HUES6 (cell line): ENCODE data around the gene VPS37C.

Experiments used
- H3K27ac ChIP-seq: 2 replicates; pipeline ENCODE4 v1.7.0; 2013; ENCODE audit warnings: low read depth, mild to moderate bottlenecking, low read length, inconsistent platforms
- H3K27me3 ChIP-seq: 2 replicates; pipeline ENCODE4 v1.6.1; 2013; ENCODE audit warnings: low read length; ENCODE audit not compliant: control insufficient read depth, insufficient read depth
- H3K36me3 ChIP-seq: 2 replicates; pipeline ENCODE4 v1.6.1; 2013; ENCODE audit warnings: low read length; ENCODE audit not compliant: control insufficient read depth, insufficient read depth
- H3K4me1 ChIP-seq: 2 replicates; pipeline ENCODE4 v1.6.1; 2013; ENCODE audit warnings: low read length; ENCODE audit not compliant: control insufficient read depth, insufficient read depth
- H3K4me3 ChIP-seq: 2 replicates; pipeline ENCODE4 v1.5.1; 2013; ENCODE audit warnings: low read depth, low read length
- H3K9ac ChIP-seq: one replicate; pipeline ENCODE4 v1.6.1; 2013; ENCODE audit warnings: mild to moderate bottlenecking, low read length
- H3K9me3 ChIP-seq: 2 replicates; pipeline ENCODE4 v1.6.1; 2013; ENCODE audit warnings: low read depth, low read length; ENCODE audit not compliant: control insufficient read depth, insufficient read depth

The VPS37C gene

DNA sequence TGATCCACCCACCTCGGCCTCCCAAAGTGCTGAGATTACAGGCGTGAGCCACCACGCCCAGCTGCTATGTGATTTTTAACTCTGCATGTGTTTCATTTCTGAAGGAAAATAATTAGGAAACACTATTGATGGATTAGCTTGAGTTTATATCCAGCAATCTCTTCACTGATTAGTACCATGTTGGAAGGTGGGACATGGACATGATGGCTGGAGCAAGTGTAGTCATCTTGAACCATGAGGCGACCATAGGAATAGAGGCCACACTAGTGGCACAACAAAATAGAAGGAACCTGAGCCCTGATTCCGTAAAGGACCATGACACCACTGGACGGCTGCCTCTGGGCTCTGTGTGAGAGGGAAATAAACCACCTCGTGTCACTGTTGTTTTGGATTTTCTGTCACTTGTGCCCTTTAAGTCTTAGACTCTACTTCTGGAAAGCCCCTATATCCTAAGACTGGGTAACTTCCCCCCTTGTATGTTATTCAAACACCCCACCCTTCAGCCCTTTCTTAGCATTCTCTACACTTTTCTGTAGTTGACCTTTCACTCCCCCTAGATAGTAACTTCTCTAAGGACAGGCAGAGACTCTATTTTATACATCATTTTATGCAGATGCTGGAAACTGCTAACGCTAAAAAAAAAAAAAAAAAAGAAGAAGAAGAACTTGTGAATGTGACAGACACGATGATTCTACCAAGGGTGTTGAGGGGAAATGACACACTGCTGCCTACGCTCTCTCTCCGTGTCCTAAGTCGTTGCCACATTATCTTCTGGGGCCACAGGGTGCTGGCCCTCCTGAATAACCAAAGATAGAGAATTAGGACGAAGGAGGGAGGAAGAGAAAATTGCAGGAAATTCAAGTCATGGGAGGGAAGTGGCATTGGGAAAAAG is 2.7 kb upstream of the VPS37C start:
- H3K9ac ChIP-seq: no peak overlapping the region
- no peak overlapping the region for H3K4me3 ChIP-seq
- H3K9me3 ChIP-seq: peaks cover 5% of the 10 kb centered on the region
- H3K27ac ChIP-seq: no peak overlapping the region
- H3K4me1 ChIP-seq: peaks cover 21% of the 10 kb centered on the region
- H3K36me3 ChIP-seq: no peaks in the 10 kb centered on the region
- no peaks in the 10 kb centered on the region for H3K27me3 ChIP-seq

- Histone ChIP-seq H3K9ac (no peak overlapping the region), H3K27me3 (no peaks in the 10 kb centered on the region), H3K4me1 (peaks cover 23% of the 10 kb centered on the region), H3K27ac (no peak overlapping the region), H3K9me3 (peaks cover 5% of the 10 kb centered on the region), H3K36me3 (no peaks in the 10 kb centered on the region), H3K4me3 (no peak overlapping the region)
Observed at GRCh38 chr11:61163021-61163420, 1.8 kb upstream of the VPS37C start.

GRCh38 chr11:61162092-61162941 is 1.1 kb upstream of the VPS37C start:
- Histone ChIP-seq H3K36me3 (peaks cover 5% of the 10 kb centered on the region; the same call in 1 of the 2 replicates), H3K27me3 (no peaks in the 10 kb centered on the region), H3K4me1 (peaks cover 23% of the 10 kb centered on the region), H3K27ac (no peak overlapping the region), H3K9ac (peak overlapping the region; percentile 85), H3K4me3 (peak overlapping the region; percentile 66), H3K9me3 (peaks cover 3% of the 10 kb centered on the region)

DNA sequence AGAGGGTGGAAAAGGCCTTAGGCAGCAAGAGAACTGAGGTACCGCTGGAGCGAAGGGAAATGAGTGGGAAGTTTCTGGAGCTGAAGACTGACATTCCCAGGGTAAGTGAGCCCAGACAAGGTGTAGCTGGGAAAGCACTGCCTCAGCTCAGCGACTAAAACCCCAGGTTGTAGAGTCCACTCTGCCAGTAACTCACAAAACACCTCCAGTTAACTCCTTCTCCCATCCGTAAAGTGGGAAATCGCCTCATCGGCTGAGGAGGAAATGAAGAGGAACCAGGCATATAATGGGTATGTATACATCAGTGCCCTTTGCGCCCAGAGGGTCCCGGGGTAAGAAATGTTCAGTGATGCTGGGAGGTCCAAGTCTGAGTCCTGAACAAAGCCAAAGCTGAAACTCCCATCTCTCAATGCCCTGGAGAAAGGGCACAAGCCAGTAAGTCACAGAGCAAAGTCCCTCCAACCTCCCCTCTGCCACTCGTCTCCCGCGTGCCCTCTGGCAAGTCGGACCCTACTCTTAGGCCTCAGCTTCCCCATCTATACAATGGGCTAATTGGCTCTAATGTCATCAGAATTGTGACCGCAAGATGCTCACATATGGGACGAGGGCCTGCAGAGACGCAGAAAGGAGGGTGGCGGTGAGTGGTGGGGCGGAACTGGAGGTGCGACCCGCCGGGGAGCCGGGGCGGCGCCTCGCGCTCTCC is 588 bp downstream of the VPS37C start:
- H3K27ac ChIP-seq: no peak overlapping the region; the same call in 1 of the 2 replicates
- H3K4me1 ChIP-seq: peaks cover 23% of the 10 kb centered on the region
- no peaks in the 10 kb centered on the region for H3K27me3 ChIP-seq
- peak overlapping the region; percentile 49 for H3K9ac ChIP-seq
- H3K36me3 ChIP-seq: peaks cover 9% of the 10 kb centered on the region; the same call in 1 of the 2 replicates
- no peaks in the 10 kb centered on the region; the same call in 1 of the 2 replicates for H3K9me3 ChIP-seq
- peak overlapping the region; percentile 66 for H3K4me3 ChIP-seq

- Histone ChIP-seq H3K4me3 (no peak overlapping the region), H3K9me3 (peaks cover 7% of the 10 kb centered on the region; the same call in 1 of the 2 replicates), H3K27me3 (no peaks in the 10 kb centered on the region), H3K9ac (no peak overlapping the region), H3K27ac (0 out of 2 replicates have a peak overlapping the region, but pooled peaks have one; percentile 19), H3K36me3 (peaks cover 9% of the 10 kb centered on the region; the same call in 1 of the 2 replicates), H3K4me1 (peaks cover 23% of the 10 kb centered on the region)
Observed at GRCh38 chr11:61158691-61159381, 2.4 kb downstream of the VPS37C start.

GRCh38 chr11:61157743-61158142 is 3.5 kb downstream of the VPS37C start:
- H3K4me1 ChIP-seq: peaks cover 33% of the 10 kb centered on the region
- no peaks in the 10 kb centered on the region for H3K27me3 ChIP-seq
- peaks cover 7% of the 10 kb centered on the region; the same call in 1 of the 2 replicates for H3K9me3 ChIP-seq
- H3K4me3 ChIP-seq: no peak overlapping the region
- peaks cover 9% of the 10 kb centered on the region; the same call in 1 of the 2 replicates for H3K36me3 ChIP-seq
- H3K27ac ChIP-seq: no peak overlapping the region
- H3K9ac ChIP-seq: no peak overlapping the region

DNA sequence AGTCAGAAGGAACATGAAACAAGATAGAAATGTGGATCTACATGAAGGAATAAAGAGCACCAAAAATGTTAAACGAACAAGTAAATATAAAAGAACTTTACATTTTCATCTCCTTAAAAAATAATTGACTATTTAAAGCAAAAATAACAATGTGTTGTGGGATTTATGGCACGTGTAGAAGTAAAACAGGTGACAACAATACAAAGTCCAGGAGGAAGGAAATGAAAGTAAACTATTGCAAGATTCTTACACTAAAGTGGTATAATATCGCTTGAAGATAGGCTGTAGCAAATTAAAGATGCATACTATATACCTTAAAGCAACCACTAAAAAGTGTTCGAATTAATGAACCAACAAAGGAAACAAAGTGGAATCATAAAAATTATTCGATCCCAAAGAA is 5.5 kb downstream of the VPS37C start:
- peaks cover 7% of the 10 kb centered on the region; the same call in 1 of the 2 replicates for H3K9me3 ChIP-seq
- no peak overlapping the region for H3K9ac ChIP-seq
- H3K27me3 ChIP-seq: no peaks in the 10 kb centered on the region
- H3K36me3 ChIP-seq: peaks cover 9% of the 10 kb centered on the region; the same call in 1 of the 2 replicates
- H3K4me3 ChIP-seq: no peak overlapping the region
- no peak overlapping the region for H3K27ac ChIP-seq
- peaks cover 40% of the 10 kb centered on the region for H3K4me1 ChIP-seq

DNA sequence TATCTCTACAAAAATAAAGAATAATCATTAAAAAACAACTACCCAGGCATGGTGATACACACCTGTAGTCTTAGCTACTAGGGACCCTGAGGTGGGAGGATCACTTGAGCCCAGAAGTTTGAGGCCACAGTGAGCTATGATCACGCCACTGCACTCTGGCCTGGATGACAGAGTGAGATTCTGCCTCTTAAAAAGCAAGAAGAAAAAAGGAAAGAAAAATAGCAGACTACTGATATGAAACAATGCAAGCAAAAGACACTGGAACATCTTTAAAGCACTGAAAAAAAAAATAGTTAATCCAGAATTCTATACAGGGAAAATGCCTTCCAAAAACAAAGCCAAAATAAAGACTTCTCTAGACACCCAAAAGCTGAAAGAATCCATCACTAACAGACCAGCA is 5.9 kb downstream of the VPS37C start:
- H3K27ac ChIP-seq: no peak overlapping the region
- peaks cover 9% of the 10 kb centered on the region; the same call in 1 of the 2 replicates for H3K36me3 ChIP-seq
- H3K9ac ChIP-seq: no peak overlapping the region
- peaks cover 40% of the 10 kb centered on the region for H3K4me1 ChIP-seq
- H3K4me3 ChIP-seq: no peak overlapping the region
- H3K27me3 ChIP-seq: no peaks in the 10 kb centered on the region
- peaks cover 7% of the 10 kb centered on the region; the same call in 1 of the 2 replicates for H3K9me3 ChIP-seq

GRCh38 chr11:61154528-61154927 is 6.7 kb downstream of the VPS37C start:
- H3K27ac ChIP-seq: no peak overlapping the region
- no peak overlapping the region for H3K9ac ChIP-seq
- H3K9me3 ChIP-seq: peaks cover 7% of the 10 kb centered on the region; the same call in 1 of the 2 replicates
- H3K4me3 ChIP-seq: no peak overlapping the region
- H3K27me3 ChIP-seq: no peaks in the 10 kb centered on the region
- H3K36me3 ChIP-seq: peaks cover 9% of the 10 kb centered on the region; the same call in 1 of the 2 replicates
- peaks cover 42% of the 10 kb centered on the region for H3K4me1 ChIP-seq

DNA sequence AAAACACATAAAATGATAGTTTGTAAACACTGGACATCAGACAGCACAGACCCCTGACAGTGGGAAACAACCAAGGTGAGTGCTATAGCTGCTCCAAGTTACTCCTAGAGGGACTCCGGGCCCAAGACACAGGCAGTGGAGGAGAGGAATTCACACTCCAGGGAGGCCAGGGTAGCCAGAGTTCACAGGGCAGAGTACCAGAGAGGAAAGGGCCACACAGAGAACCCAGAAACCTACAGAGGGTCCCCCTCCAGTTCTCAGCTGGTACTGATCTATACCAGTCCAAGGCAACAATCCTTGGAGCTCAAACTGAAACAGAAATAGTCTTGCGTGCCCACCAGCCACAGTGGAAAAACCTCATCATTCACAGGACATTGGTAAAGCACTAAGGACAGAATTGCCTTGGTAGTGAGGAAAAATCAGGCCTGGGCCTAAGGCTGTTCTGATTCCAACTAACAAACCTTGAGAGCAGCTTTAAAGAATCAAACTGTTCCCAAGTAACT is 7.6 kb downstream of the VPS37C start:
- H3K9me3 ChIP-seq: peaks cover 7% of the 10 kb centered on the region; the same call in 1 of the 2 replicates
- H3K27ac ChIP-seq: no peak overlapping the region
- no peak overlapping the region for H3K9ac ChIP-seq
- H3K27me3 ChIP-seq: no peaks in the 10 kb centered on the region
- peaks cover 9% of the 10 kb centered on the region; the same call in 1 of the 2 replicates for H3K36me3 ChIP-seq
- H3K4me3 ChIP-seq: no peak overlapping the region
- peaks cover 38% of the 10 kb centered on the region for H3K4me1 ChIP-seq
